ENCODE data around the gene LGALS13. TPM values are rescaled to one million over a fixed set of nuclear protein-coding genes. Genes with fewer than 3 reads are reported as not detected.

Gene LGALS13
- polyA plus RNA-seq, 1 experiment = not detected

DNA sequence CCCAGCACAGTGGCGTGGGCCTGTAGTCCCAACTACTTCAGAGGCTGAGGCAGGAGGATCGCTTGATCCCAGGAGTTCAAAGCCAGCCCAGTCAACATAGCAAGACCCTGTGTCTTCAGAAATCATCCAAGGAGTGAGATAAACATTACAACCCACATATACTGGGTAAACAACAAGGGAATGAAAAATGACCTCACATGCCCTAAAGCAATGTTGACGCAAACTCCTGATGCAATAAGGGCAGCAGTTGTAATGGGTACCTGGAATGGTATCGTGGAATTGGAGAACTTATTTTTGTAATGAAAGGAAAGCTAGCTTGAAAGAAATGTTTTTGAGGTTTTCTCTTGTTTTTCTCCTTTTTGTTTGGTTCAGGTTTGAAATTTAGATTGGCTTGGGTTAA lies 28.9 kb downstream of the LGALS13 start:
- Histone ChIP-seq H3K9me3 (ENCODE audit: control insufficient read depth, insufficient read depth, low read length) (no peaks in the 10 kb centered on the region), H3K27me3 (ENCODE audit: control insufficient read depth, insufficient read depth, low read length) (no peaks in the 10 kb centered on the region), H3K27ac (ENCODE audit: low read depth, low read length) (no peak overlapping the region), H3K4me3 (ENCODE audit: low read depth, low read length) (no peak overlapping the region)
- ChIA-PET CTCF (no interaction called here), POLR2A (no interaction called here)
- TF ChIP-seq, protein P1, sequence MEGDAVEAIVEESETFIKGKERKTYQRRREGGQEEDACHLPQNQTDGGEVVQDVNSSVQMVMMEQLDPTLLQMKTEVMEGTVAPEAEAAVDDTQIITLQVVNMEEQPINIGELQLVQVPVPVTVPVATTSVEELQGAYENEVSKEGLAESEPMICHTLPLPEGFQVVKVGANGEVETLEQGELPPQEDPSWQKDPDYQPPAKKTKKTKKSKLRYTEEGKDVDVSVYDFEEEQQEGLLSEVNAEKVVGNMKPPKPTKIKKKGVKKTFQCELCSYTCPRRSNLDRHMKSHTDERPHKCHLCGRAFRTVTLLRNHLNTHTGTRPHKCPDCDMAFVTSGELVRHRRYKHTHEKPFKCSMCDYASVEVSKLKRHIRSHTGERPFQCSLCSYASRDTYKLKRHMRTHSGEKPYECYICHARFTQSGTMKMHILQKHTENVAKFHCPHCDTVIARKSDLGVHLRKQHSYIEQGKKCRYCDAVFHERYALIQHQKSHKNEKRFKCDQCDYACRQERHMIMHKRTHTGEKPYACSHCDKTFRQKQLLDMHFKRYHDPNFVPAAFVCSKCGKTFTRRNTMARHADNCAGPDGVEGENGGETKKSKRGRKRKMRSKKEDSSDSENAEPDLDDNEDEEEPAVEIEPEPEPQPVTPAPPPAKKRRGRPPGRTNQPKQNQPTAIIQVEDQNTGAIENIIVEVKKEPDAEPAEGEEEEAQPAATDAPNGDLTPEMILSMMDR (IDR thresholded peaks at IDR 0.05; ENCODE audit: low read depth, low read length) = no peak
- no peak for DNase-seq (ENCODE audit: low read depth, low spot score)

DNA sequence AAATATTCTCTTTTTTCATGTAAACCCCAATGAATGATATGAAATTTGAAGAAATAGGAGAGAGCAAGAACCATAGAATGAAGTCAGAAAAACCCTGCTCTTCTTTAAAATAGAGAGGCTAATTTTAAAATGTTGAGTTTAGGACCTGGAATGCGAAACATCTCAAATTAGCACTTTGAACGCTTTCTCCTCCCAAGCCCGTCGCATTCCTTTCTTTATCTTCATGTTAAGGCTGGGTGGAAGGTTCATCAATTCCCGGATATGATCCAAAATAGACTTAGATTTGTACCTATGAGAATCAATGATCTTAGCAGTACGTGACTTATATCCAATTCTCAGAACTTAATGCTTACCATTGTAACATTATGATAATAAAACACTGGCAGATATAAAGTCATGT lies 29.3 kb downstream of the LGALS13 start:
- ChIA-PET POLR2A (no interaction called here), CTCF (no interaction called here)
- TF ChIP-seq, protein P1 (IDR thresholded peaks at IDR 0.05; ENCODE audit: low read depth, low read length) = no peak
- no peaks in the 10 kb centered on the region for H3K9me3 ChIP-seq (ENCODE audit: control insufficient read depth, insufficient read depth, low read length)
- H3K27me3 ChIP-seq (ENCODE audit: control insufficient read depth, insufficient read depth, low read length) = no peaks in the 10 kb centered on the region
- no peak overlapping the region for H3K27ac ChIP-seq (ENCODE audit: low read depth, low read length)
- no peak overlapping the region for H3K4me3 ChIP-seq (ENCODE audit: low read depth, low read length)
- no peak for DNase-seq (ENCODE audit: low read depth, low spot score)

- Histone ChIP-seq H3K27me3 (ENCODE audit: control insufficient read depth, insufficient read depth, low read length) (no peaks in the 10 kb centered on the region), H3K9me3 (ENCODE audit: control insufficient read depth, insufficient read depth, low read length) (no peaks in the 10 kb centered on the region), H3K27ac (ENCODE audit: low read depth, low read length) (no peak overlapping the region), H3K4me3 (ENCODE audit: low read depth, low read length) (no peak overlapping the region)
- CTCF ChIA-PET = no interaction called here
- POLR2A ChIA-PET = no interaction called here
- TF ChIP-seq, protein P1 (IDR thresholded peaks at IDR 0.05; ENCODE audit: low read depth, low read length) = no peak
- no peak for DNase-seq (ENCODE audit: low read depth, low spot score)
These were observed 35.6 kb downstream of the LGALS13 start for GRCh38 chr19:39637891-39638290.

DNA sequence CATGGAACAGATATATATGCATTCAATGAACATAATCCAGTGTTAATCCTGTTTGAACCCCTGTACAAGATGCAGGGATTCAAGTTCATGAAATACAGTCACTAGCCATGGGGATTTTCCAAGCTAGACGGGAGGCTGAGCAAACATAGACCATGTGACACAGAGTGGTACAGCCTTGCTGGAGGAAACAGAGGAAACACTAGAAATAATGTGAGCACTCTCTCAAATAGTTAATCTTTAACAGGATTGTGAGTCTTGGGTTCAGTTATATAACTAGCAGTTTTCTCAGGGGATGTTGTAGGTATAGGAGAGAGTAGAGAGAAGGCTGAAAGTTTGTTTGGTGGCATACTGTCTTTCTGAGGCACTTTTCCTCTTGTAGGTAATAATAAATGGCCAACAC lies 39.4 kb downstream of the LGALS13 start:
- TF ChIP-seq, protein P1 (IDR thresholded peaks at IDR 0.05; ENCODE audit: low read depth, low read length) = no peak
- no peak overlapping the region for H3K4me3 ChIP-seq (ENCODE audit: low read depth, low read length)
- ChIA-PET CTCF (no interaction called here), POLR2A (no interaction called here)
- no peaks in the 10 kb centered on the region for H3K27me3 ChIP-seq (ENCODE audit: control insufficient read depth, insufficient read depth, low read length)
- no peak for DNase-seq (ENCODE audit: low read depth, low spot score)
- no peaks in the 10 kb centered on the region for H3K9me3 ChIP-seq (ENCODE audit: control insufficient read depth, insufficient read depth, low read length)
- no peak overlapping the region for H3K27ac ChIP-seq (ENCODE audit: low read depth, low read length)

DNA sequence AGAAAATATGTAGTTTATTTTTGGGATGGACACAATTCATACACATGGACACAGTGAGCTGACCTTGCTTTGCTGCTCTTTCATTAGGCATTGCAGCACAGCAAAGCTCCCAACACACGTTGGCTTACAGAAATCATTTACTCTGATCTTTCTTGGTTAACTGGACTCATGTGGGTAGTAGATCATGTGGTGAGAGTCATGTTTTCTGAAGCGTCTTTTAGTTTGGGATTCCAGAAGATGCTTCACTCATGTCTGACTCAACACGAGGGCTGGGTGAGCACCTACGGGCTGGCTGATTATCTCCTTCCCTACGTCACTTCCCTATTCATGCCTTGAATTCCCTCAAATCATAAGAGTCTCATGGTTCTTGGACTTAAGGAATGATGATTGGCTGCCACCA lies 41.3 kb downstream of the LGALS13 start:
- TF ChIP-seq, protein P1 (IDR thresholded peaks at IDR 0.05; ENCODE audit: low read depth, low read length) = no peak
- CTCF ChIA-PET = no interaction called here
- POLR2A ChIA-PET = no interaction called here

More for the DNA sequence above, 41.3 kb downstream of the LGALS13 start:
- no peak for DNase-seq (ENCODE audit: low read depth, low spot score)
- Histone ChIP-seq H3K27me3 (ENCODE audit: control insufficient read depth, insufficient read depth, low read length) (no peaks in the 10 kb centered on the region), H3K4me3 (ENCODE audit: low read depth, low read length) (no peak overlapping the region), H3K9me3 (ENCODE audit: control insufficient read depth, insufficient read depth, low read length) (no peaks in the 10 kb centered on the region), H3K27ac (ENCODE audit: low read depth, low read length) (no peak overlapping the region)

Measured in AG04450 (cell line).